ENCODE data around the gene CASR.

Gene CASR

GRCh38 chr3:122298239-122298638 is 114.8 kb downstream of the CASR start:
- H3K4me3 ChIP-seq (ENCODE audit: low read length), result no peak overlapping the region
- TF ChIP-seq CTCF (IDR thresholded peaks at IDR 0.05; ENCODE audit: insufficient read depth, low read depth, low read length, missing control alignments), result no peak
- no peak for DNase-seq (ENCODE audit: low read depth)

- no peak for DNase-seq (ENCODE audit: low read depth)
These were observed 115.7 kb downstream of the CASR start for GRCh38 chr3:122299215-122299614.

GRCh38 chr3:122299872-122300460 is 116.5 kb downstream of the CASR start:
- DNase-seq (ENCODE audit: low read depth), result peak; percentile 40
- peak; percentile 59 for TF ChIP-seq CTCF (IDR thresholded peaks at IDR 0.05; ENCODE audit: insufficient read depth, low read depth, low read length, missing control alignments)
- H3K4me3 ChIP-seq (ENCODE audit: low read length), result no peak overlapping the region

More at GRCh38 chr3:122299215-122299614, 115.7 kb downstream of the CASR start:
- TF ChIP-seq CTCF (IDR thresholded peaks at IDR 0.05; ENCODE audit: insufficient read depth, low read depth, low read length, missing control alignments), result no peak
- no peak overlapping the region for H3K4me3 ChIP-seq (ENCODE audit: low read length)

- TF ChIP-seq CTCF (IDR thresholded peaks at IDR 0.05; ENCODE audit: insufficient read depth, low read depth, low read length, missing control alignments), result no peak
- H3K4me3 ChIP-seq (ENCODE audit: low read length), result no peak overlapping the region
- no peak for DNase-seq (ENCODE audit: low read depth)
These were observed 117.6 kb downstream of the CASR start for GRCh38 chr3:122301063-122301462.

- H3K4me3 ChIP-seq (ENCODE audit: low read length), result no peak overlapping the region
- DNase-seq (ENCODE audit: low read depth), result peak; percentile 72
- TF ChIP-seq CTCF (IDR thresholded peaks at IDR 0.05; ENCODE audit: insufficient read depth, low read depth, low read length, missing control alignments), result peak; percentile 73
These were observed 122.6 kb downstream of the CASR start for GRCh38 chr3:122305818-122306621.

GRCh38 chr3:122306622-122306953 is 123.1 kb downstream of the CASR start:
- no peak for DNase-seq (ENCODE audit: low read depth)
- no peak overlapping the region for H3K4me3 ChIP-seq (ENCODE audit: low read length)
- no peak for TF ChIP-seq CTCF (IDR thresholded peaks at IDR 0.05; ENCODE audit: insufficient read depth, low read depth, low read length, missing control alignments)

Measured in epithelial cell of esophagus (primary cell).